ENCODE results near the gene LAMA2. TPM values are rescaled to one million over a fixed set of nuclear protein-coding genes. Genes with fewer than 3 reads are reported as not detected.

LAMA2 gene
- polyA plus RNA-seq, 1 donor from 2014 or later = 2.5 TPM

DNA sequence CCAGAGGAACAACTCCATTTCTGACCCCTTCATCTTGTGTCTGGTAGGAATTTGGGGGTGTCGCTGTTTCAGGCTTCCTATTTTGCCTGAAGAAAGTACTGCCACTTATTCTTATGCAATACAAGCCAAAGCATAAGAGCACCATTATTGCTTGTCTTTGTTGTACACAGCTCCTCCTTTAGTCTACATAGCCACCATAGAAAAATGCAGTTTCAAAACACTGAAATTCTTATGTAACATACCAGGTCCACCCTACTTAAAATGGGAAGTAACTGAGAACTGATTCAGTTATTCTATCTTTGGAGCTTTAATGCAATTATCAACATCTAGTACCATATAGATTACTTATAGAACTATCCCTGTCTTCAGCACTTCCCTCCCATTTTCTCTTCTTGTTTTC lies 571.5 kb downstream of the LAMA2 start:
- no peak overlapping the region for H2AFZ ChIP-seq (ENCODE audit: low read depth, low read length)
- H4K20me1 ChIP-seq (ENCODE audit: insufficient read depth) = no peaks in the 10 kb centered on the region
- no peak overlapping the region for H3K27ac ChIP-seq (ENCODE audit: low read length)
- no peaks in the 10 kb centered on the region for H3F3A ChIP-seq (ENCODE audit: insufficient read depth, low read length, poor library complexity, severe bottlenecking)
- H3K9ac ChIP-seq (ENCODE audit: low read length) = no peak overlapping the region
- no peaks in the 10 kb centered on the region for H3K9me2 ChIP-seq (ENCODE audit: insufficient read depth, low read length)
- no peaks in the 10 kb centered on the region for H3K27me3 ChIP-seq (ENCODE audit: insufficient read depth, low read depth, low read length)
- TF ChIP-seq, protein P1, sequence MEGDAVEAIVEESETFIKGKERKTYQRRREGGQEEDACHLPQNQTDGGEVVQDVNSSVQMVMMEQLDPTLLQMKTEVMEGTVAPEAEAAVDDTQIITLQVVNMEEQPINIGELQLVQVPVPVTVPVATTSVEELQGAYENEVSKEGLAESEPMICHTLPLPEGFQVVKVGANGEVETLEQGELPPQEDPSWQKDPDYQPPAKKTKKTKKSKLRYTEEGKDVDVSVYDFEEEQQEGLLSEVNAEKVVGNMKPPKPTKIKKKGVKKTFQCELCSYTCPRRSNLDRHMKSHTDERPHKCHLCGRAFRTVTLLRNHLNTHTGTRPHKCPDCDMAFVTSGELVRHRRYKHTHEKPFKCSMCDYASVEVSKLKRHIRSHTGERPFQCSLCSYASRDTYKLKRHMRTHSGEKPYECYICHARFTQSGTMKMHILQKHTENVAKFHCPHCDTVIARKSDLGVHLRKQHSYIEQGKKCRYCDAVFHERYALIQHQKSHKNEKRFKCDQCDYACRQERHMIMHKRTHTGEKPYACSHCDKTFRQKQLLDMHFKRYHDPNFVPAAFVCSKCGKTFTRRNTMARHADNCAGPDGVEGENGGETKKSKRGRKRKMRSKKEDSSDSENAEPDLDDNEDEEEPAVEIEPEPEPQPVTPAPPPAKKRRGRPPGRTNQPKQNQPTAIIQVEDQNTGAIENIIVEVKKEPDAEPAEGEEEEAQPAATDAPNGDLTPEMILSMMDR (IDR thresholded peaks at IDR 0.05; ENCODE audit: poor library complexity, severe bottlenecking) = no peak
- TF ChIP-seq SMC3 (conservative IDR thresholded peaks at IDR 0.05; ENCODE audit: poor library complexity) (no peak), EZH2 (IDR thresholded peaks at IDR 0.05; ENCODE audit: borderline replicate concordance, insufficient read depth, low read length, poor library complexity, severe bottlenecking) (no peak), POLR2AphosphoS5 (IDR thresholded peaks at IDR 0.05) (no peak), EP300 (conservative IDR thresholded peaks at IDR 0.05; ENCODE audit: poor library complexity, severe bottlenecking) (no peak), MXI1 (conservative IDR thresholded peaks at IDR 0.05; ENCODE audit: poor library complexity, severe bottlenecking) (no peak), RAD21 (conservative IDR thresholded peaks at IDR 0.05) (no peak), TAF1 (IDR thresholded peaks at IDR 0.05; ENCODE audit: low read depth) (no peak)
- TF ChIP-seq, protein P2, sequence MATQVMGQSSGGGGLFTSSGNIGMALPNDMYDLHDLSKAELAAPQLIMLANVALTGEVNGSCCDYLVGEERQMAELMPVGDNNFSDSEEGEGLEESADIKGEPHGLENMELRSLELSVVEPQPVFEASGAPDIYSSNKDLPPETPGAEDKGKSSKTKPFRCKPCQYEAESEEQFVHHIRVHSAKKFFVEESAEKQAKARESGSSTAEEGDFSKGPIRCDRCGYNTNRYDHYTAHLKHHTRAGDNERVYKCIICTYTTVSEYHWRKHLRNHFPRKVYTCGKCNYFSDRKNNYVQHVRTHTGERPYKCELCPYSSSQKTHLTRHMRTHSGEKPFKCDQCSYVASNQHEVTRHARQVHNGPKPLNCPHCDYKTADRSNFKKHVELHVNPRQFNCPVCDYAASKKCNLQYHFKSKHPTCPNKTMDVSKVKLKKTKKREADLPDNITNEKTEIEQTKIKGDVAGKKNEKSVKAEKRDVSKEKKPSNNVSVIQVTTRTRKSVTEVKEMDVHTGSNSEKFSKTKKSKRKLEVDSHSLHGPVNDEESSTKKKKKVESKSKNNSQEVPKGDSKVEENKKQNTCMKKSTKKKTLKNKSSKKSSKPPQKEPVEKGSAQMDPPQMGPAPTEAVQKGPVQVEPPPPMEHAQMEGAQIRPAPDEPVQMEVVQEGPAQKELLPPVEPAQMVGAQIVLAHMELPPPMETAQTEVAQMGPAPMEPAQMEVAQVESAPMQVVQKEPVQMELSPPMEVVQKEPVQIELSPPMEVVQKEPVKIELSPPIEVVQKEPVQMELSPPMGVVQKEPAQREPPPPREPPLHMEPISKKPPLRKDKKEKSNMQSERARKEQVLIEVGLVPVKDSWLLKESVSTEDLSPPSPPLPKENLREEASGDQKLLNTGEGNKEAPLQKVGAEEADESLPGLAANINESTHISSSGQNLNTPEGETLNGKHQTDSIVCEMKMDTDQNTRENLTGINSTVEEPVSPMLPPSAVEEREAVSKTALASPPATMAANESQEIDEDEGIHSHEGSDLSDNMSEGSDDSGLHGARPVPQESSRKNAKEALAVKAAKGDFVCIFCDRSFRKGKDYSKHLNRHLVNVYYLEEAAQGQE (IDR thresholded peaks at IDR 0.05; ENCODE audit: borderline replicate concordance) = no peak
- H3K4me3 ChIP-seq (ENCODE audit: low read length) = no peak overlapping the region
- H3K79me2 ChIP-seq (replicated peaks; ENCODE audit: insufficient read depth, low read length) = no peaks in the 10 kb centered on the region
- no peak overlapping the region for H3K4me2 ChIP-seq (ENCODE audit: low read length)
- H3K36me3 ChIP-seq (ENCODE audit: insufficient read depth, low read length) = no peaks in the 10 kb centered on the region
- no peaks in the 10 kb centered on the region for H3K9me3 ChIP-seq (ENCODE audit: low read length)

GRCh38 chr6:129455126-129455769 lies 572.3 kb downstream of the LAMA2 start:
- Histone ChIP-seq H3K79me2 (replicated peaks; ENCODE audit: insufficient read depth, low read length) (no peaks in the 10 kb centered on the region), H3K36me3 (ENCODE audit: insufficient read depth, low read length) (no peaks in the 10 kb centered on the region), H3K9me2 (ENCODE audit: insufficient read depth, low read length) (no peaks in the 10 kb centered on the region), H4K20me1 (ENCODE audit: insufficient read depth) (no peaks in the 10 kb centered on the region), H3K27ac (ENCODE audit: low read length) (no peak overlapping the region), H3F3A (ENCODE audit: insufficient read depth, low read length, poor library complexity, severe bottlenecking) (no peaks in the 10 kb centered on the region), H3K9ac (ENCODE audit: low read length) (no peak overlapping the region), H2AFZ (ENCODE audit: low read depth, low read length) (no peak overlapping the region), H3K27me3 (ENCODE audit: insufficient read depth, low read depth, low read length) (no peaks in the 10 kb centered on the region), H3K4me2 (ENCODE audit: low read length) (no peak overlapping the region), H3K4me3 (ENCODE audit: low read length) (no peak overlapping the region), H3K9me3 (ENCODE audit: low read length) (no peaks in the 10 kb centered on the region)
- TF ChIP-seq RAD21 (conservative IDR thresholded peaks at IDR 0.05) (no peak), EZH2 (IDR thresholded peaks at IDR 0.05; ENCODE audit: borderline replicate concordance, insufficient read depth, low read length, poor library complexity, severe bottlenecking) (no peak), POLR2AphosphoS5 (IDR thresholded peaks at IDR 0.05) (peak; percentile 49), SMC3 (conservative IDR thresholded peaks at IDR 0.05; ENCODE audit: poor library complexity) (no peak), TAF1 (IDR thresholded peaks at IDR 0.05; ENCODE audit: low read depth) (no peak), EP300 (conservative IDR thresholded peaks at IDR 0.05; ENCODE audit: poor library complexity, severe bottlenecking) (peak; percentile 86), MXI1 (conservative IDR thresholded peaks at IDR 0.05; ENCODE audit: poor library complexity, severe bottlenecking) (no peak)
- TF ChIP-seq, protein P1 (IDR thresholded peaks at IDR 0.05; ENCODE audit: poor library complexity, severe bottlenecking) = no peak
- TF ChIP-seq, protein P2 (IDR thresholded peaks at IDR 0.05; ENCODE audit: borderline replicate concordance) = no peak
